Measurements from ENCODE around the gene SPG11. TPM values are rescaled to one million over a fixed set of nuclear protein-coding genes. Genes with fewer than 3 reads are reported as not detected.

SPG11 gene
- total and polyA plus RNA-seq, 2 experiments from 2014 or later, result 21.5 to 53.6 TPM

DNA sequence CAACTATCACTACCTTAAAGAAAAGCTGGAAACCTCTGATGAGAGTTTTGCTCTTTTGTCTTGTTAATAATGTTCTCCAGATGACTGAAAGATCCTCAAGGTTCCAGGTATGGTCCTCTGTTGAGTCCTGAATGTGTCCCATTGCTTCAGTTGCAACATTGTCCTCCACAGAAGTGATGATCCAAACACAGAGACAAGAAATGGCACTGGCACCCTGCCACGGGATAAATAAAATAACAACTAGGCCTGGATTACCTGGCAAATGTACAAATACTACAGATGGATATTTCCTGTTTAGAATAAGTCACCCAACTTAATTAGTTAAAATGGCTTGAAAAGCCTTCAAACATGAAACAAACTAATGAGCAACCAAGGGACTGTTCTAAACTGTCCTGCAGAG is 68.2 kb downstream of the SPG11 start:
- H3K4me2 ChIP-seq (ENCODE audit: unreplicated experiment), result no peak overlapping the region
- no peaks in the 10 kb centered on the region; the same call in 1 of the 2 replicates for H3F3A ChIP-seq (ENCODE audit: insufficient read depth)
- H3K27ac ChIP-seq, result no peak overlapping the region
- peaks cover 65% of the 10 kb centered on the region for H3K36me3 ChIP-seq (ENCODE audit: low read depth)
- no peaks in the 10 kb centered on the region for H3K9me3 ChIP-seq (ENCODE audit: low read depth)
- in situ Hi-C loops (cut with MboI), result loop anchor here (25.0 kb wide), 1 partner anchor 142 kb away; the partner anchor contains the start of gene TRIM69
- no peak overlapping the region for H2AFZ ChIP-seq
- no peaks in the 10 kb centered on the region for H3K4me1 ChIP-seq (ENCODE audit: insufficient read depth)
- H3K79me2 ChIP-seq (ENCODE audit: insufficient read depth), result no peaks in the 10 kb centered on the region
- no peak overlapping the region for H3K4me3 ChIP-seq
- no peak overlapping the region for H3K9ac ChIP-seq
- no peak for DNase-seq
- no peaks in the 10 kb centered on the region for H3K9me2 ChIP-seq (ENCODE audit: insufficient read depth)
- TF ChIP-seq EZH2 (IDR thresholded peaks at IDR 0.05; ENCODE audit: insufficient read depth, poor library complexity, severe bottlenecking) (no peak), EZH2phosphoT487 (IDR thresholded peaks at IDR 0.05; ENCODE audit: insufficient read depth, low read depth) (no peak)
- 33 to 53% methylated on average over 1 of the region's 1 CpG for WGBS, 2 experiments (ENCODE audit: low coverage in 1 of 2, low lambda C conversion rate in 2 of 2, missing lambda C conversion rate in 2 of 2)
- no peaks in the 10 kb centered on the region for H4K20me1 ChIP-seq (ENCODE audit: insufficient read depth)
- no peaks in the 10 kb centered on the region for H3K27me3 ChIP-seq (replicated peaks; ENCODE audit: insufficient read depth)

DNA sequence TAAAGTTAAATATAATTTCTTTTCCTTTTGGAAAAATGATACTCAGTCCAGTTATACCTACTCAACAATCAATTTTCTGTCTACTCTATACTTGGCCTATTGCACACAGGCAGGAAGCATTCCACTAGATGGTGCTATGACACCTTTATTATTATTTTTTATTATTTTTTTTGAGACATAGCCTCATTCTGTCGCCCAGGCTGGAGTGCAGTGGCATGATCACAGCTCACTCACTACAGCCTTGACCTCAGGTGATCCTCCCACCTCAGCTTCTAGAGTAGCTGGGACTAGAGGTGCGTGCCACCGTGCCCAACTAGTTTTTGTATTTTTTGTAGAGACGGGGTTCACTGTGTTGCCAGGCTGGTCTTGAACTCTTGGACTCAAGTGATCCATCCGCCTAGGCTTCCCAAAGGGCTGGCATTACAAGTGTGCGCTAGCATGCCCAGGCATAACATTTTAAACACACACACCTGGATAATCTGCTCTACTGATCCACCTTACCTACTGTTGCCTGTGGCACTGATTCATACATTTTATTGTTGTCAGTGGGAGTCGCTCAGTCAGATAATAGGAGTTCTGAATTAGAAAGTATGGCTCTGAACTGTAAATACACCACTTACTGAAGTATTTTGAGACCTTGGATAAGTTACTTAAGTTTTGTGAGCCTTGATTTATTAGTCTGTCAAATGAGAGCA is 70.3 kb downstream of the SPG11 start:
- DNase-seq, result peak; percentile 49
- Histone ChIP-seq H3K4me1 (ENCODE audit: insufficient read depth) (no peaks in the 10 kb centered on the region), H3K27me3 (replicated peaks; ENCODE audit: insufficient read depth) (no peaks in the 10 kb centered on the region), H3K36me3 (ENCODE audit: low read depth) (peaks cover 71% of the 10 kb centered on the region), H3K27ac (no peak overlapping the region), H3K4me3 (no peak overlapping the region), H3K4me2 (ENCODE audit: unreplicated experiment) (no peak overlapping the region), H3K79me2 (ENCODE audit: insufficient read depth) (no peaks in the 10 kb centered on the region), H3K9me2 (ENCODE audit: insufficient read depth) (no peaks in the 10 kb centered on the region), H2AFZ (no peak overlapping the region), H3K9me3 (ENCODE audit: low read depth) (no peaks in the 10 kb centered on the region), H3F3A (ENCODE audit: insufficient read depth) (no peaks in the 10 kb centered on the region; the same call in 1 of the 2 replicates), H4K20me1 (ENCODE audit: insufficient read depth) (no peaks in the 10 kb centered on the region), H3K9ac (no peak overlapping the region)
- 76 to 80% methylated on average over 7 of the region's 7 CpGs for WGBS, 2 experiments (ENCODE audit: low coverage in 1 of 2, low lambda C conversion rate in 2 of 2, missing lambda C conversion rate in 2 of 2)
- in situ Hi-C loops (cut with MboI), result loop anchor here (25.0 kb wide), 1 partner anchor 144 kb away; the partner anchor contains the start of gene TRIM69
- no peak for TF ChIP-seq EZH2phosphoT487 (IDR thresholded peaks at IDR 0.05; ENCODE audit: insufficient read depth, low read depth)
- no peak for TF ChIP-seq EZH2 (IDR thresholded peaks at IDR 0.05; ENCODE audit: insufficient read depth, poor library complexity, severe bottlenecking)

DNA sequence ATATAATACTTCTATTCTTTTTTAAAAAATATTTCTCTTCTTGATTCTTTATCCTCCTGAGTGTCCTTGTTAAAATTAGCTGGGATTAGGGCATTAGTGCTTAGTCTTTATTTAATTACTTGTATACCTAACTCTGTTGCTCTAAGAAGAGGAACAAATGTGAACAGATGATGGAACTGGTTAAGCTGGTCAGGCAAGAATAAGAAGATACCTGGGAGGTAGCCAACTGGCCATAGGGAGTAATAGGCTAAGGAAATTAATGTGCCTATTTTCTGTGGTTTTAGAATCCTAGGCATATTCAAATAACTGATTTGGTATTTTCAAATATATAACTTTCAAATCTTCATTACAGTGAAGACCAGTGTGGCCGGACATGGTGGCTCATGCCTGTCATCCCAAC is 72.1 kb downstream of the SPG11 start:
- Histone ChIP-seq H3K79me2 (ENCODE audit: insufficient read depth) (no peaks in the 10 kb centered on the region), H3K4me1 (ENCODE audit: insufficient read depth) (no peaks in the 10 kb centered on the region), H4K20me1 (ENCODE audit: insufficient read depth) (no peaks in the 10 kb centered on the region), H3K9me3 (ENCODE audit: low read depth) (no peaks in the 10 kb centered on the region), H3K27me3 (replicated peaks; ENCODE audit: insufficient read depth) (no peaks in the 10 kb centered on the region), H3K9me2 (ENCODE audit: insufficient read depth) (no peaks in the 10 kb centered on the region), H3F3A (ENCODE audit: insufficient read depth) (no peaks in the 10 kb centered on the region), H3K9ac (no peak overlapping the region), H3K4me2 (ENCODE audit: unreplicated experiment) (no peak overlapping the region), H2AFZ (no peak overlapping the region), H3K27ac (no peak overlapping the region), H3K36me3 (ENCODE audit: low read depth) (peaks cover 67% of the 10 kb centered on the region), H3K4me3 (no peak overlapping the region)
- DNase-seq, result no peak
- TF ChIP-seq EZH2phosphoT487 (IDR thresholded peaks at IDR 0.05; ENCODE audit: insufficient read depth, low read depth) (no peak), EZH2 (IDR thresholded peaks at IDR 0.05; ENCODE audit: insufficient read depth, poor library complexity, severe bottlenecking) (no peak)
- in situ Hi-C loops (cut with MboI), result loop anchor here (25.0 kb wide), 1 partner anchor 146 kb away; the partner anchor contains the start of gene TRIM69
- WGBS, 2 experiments (ENCODE audit: low coverage in 1 of 2, low lambda C conversion rate in 2 of 2, missing lambda C conversion rate in 2 of 2), result 96 to 100% methylated on average over 1 of the region's 1 CpG

DNA sequence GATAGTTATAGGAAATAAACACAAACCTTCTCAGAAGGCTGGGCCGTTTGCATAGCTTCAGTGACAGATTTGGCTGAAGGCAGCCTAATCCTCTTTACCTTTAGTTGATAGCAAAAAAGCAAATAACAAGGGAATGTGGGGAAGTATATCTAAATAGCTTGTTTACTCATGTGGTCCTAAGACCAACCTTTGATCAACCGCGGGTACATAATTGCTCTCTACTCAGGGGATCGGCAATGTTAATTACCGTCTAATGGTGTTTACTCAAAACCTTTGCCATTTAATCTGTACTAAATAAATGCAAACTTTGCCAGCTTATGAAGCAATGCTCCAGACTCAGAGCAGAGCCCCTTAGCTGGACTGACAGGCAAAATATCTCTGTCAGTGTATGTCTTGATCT is 74.9 kb downstream of the SPG11 start:
- Histone ChIP-seq H4K20me1 (ENCODE audit: insufficient read depth) (no peaks in the 10 kb centered on the region), H3K4me2 (ENCODE audit: unreplicated experiment) (no peak overlapping the region), H3K27ac (no peak overlapping the region), H3F3A (ENCODE audit: insufficient read depth) (no peaks in the 10 kb centered on the region; the same call in 1 of the 2 replicates), H2AFZ (no peak overlapping the region), H3K4me1 (ENCODE audit: insufficient read depth) (no peaks in the 10 kb centered on the region), H3K9ac (no peak overlapping the region), H3K9me3 (ENCODE audit: low read depth) (no peaks in the 10 kb centered on the region), H3K4me3 (no peak overlapping the region), H3K9me2 (ENCODE audit: insufficient read depth) (no peaks in the 10 kb centered on the region), H3K36me3 (ENCODE audit: low read depth) (peaks cover 80% of the 10 kb centered on the region), H3K27me3 (replicated peaks; ENCODE audit: insufficient read depth) (no peaks in the 10 kb centered on the region), H3K79me2 (ENCODE audit: insufficient read depth) (no peaks in the 10 kb centered on the region)
- no peak for TF ChIP-seq EZH2phosphoT487 (IDR thresholded peaks at IDR 0.05; ENCODE audit: insufficient read depth, low read depth)
- TF ChIP-seq EZH2 (IDR thresholded peaks at IDR 0.05; ENCODE audit: insufficient read depth, poor library complexity, severe bottlenecking), result no peak
- 84 to 95% methylated on average over 5 of the region's 5 CpGs for WGBS, 2 experiments (ENCODE audit: low coverage in 1 of 2, low lambda C conversion rate in 2 of 2, missing lambda C conversion rate in 2 of 2)
- in situ Hi-C loops (cut with MboI), result loop anchor here (25.0 kb wide), 1 partner anchor 149 kb away; the partner anchor contains the start of gene TRIM69
- no peak for DNase-seq

All from GM23248 (cell line).